Measurements from ENCODE around the gene RALGAPA2. TPM values are rescaled to one million over a fixed set of nuclear protein-coding genes. Genes with fewer than 3 reads are reported as not detected.

Gene RALGAPA2
- total RNA-seq, 1 donor from 2014 or later = 22.1 TPM

DNA sequence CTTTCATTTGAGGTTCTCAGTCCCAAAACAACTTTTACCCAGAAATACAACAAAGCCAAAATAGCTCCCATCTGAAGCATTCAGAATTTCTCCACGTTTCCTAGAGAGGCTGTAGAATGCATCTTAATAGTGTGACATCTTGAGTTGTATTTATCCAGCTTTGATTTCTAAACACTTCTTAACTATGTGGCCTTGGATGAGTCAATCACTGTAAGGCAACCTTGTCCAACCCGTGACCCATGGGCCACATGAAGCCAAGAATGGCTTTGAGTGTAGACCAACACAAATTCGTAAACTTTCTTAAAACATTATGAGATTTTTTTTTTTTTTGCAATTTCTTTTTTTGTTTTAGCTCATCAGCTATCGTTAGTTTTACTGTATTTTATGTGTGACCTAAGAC, 108.1 kb downstream of the RALGAPA2 start:
- intact Hi-C loops (cut with micrococcal nuclease) = no loop called here
- Mint-ChIP-seq H3K4me3 (ENCODE audit: low read depth) (no peak overlapping the region), H3K9me3 (no peaks in the 10 kb centered on the region), H3K4me1 (ENCODE audit: low read depth) (peaks cover 8% of the 10 kb centered on the region), H3K27me3 (ENCODE audit: low read depth) (no peaks in the 10 kb centered on the region), H3K36me3 (ENCODE audit: low read depth) (peaks cover 4% of the 10 kb centered on the region), H3K27ac (no peak overlapping the region)
- no peak for DNase-seq (ENCODE audit: low spot score)

DNA sequence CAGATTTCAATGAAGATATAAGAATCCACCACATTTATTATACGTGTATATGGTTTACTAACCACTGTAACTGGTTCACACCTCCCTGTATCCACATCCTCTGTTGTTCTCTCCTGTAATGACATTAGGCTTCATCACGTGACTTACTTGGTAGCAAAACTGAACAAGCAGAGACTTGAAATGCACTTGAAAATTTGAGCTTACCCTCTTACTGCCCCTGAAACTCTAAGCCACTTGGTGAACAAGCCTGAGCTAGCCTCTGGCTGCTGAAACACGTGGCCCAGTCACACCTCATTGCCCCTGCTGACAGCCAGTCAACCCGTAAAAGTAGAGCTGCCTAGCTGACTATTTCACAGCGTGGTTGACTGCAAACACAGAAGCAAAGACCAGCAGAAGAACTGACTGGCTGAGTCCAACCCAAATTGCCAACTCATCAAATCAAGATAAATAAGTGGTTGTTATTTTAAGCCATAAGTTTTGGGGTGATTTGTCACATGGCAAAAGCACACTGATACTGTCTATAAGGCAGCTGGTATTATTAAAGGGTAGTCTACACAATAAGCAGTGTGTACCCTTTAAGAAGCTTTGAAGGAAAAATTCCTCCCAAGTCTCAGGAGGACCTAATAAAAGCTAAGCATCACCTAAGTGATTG, 109.0 kb downstream of the RALGAPA2 start:
- Mint-ChIP-seq H3K4me1 (ENCODE audit: low read depth) (peaks cover 7% of the 10 kb centered on the region), H3K27ac (peak overlapping the region; percentile 1), H3K9me3 (no peaks in the 10 kb centered on the region), H3K27me3 (ENCODE audit: low read depth) (no peaks in the 10 kb centered on the region), H3K36me3 (ENCODE audit: low read depth) (peaks cover 4% of the 10 kb centered on the region), H3K4me3 (ENCODE audit: low read depth) (no peak overlapping the region)
- intact Hi-C loops (cut with micrococcal nuclease) = no loop called here
- no peak for DNase-seq (ENCODE audit: low spot score)

DNA sequence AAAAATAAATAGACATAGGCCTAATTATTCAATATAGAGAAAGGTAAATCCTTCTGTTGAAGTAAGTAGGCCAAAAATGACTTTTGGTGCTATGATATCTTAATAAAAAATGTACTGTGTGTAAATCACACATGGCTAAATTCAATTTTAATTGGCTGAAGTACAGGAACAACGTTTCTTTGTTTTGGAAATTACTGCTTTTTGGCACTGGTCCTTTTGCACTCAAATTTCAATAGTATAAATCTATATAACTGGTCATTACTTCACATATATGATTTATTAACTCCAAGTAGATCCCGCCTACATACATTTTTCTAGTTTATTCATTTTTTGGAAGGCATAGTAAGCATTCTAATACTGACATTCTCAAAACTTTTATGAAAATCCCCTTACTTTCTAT, 114.5 kb downstream of the RALGAPA2 start:
- Mint-ChIP-seq H3K27me3 (ENCODE audit: low read depth) (no peaks in the 10 kb centered on the region), H3K4me3 (ENCODE audit: low read depth) (no peak overlapping the region), H3K4me1 (ENCODE audit: low read depth) (peaks cover 2% of the 10 kb centered on the region), H3K36me3 (ENCODE audit: low read depth) (peaks cover 6% of the 10 kb centered on the region), H3K9me3 (no peaks in the 10 kb centered on the region), H3K27ac (no peak overlapping the region)
- no peak for DNase-seq (ENCODE audit: low spot score)
- intact Hi-C loops (cut with micrococcal nuclease) = no loop called here

DNA sequence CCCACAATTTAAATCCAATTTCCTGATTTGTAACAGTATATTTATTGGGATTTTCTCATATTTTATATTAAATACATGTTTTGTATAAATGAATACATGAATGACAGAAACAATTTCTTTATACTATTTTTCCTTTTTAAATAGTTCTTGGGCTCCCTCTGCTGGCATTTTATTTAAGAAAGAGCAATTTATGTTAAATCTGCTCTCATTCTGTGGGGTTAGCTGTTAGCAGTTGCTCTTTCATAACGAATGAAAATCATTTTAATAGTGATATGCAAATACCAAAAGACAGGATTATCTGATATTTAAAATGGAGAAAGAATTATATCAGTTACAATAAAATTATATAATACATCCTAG, 118.3 kb downstream of the RALGAPA2 start:
- H3K9me3 Mint-ChIP-seq = no peaks in the 10 kb centered on the region
- DNase-seq (ENCODE audit: low spot score) = no peak
- no peak overlapping the region for H3K4me3 Mint-ChIP-seq (ENCODE audit: low read depth)
- intact Hi-C loops (cut with micrococcal nuclease) = loop anchor here (5.0 kb wide), 1 partner anchor 232 kb away; no protein-coding TSS in a partner anchor
- H3K27ac Mint-ChIP-seq = no peak overlapping the region
- peaks cover 2% of the 10 kb centered on the region for H3K4me1 Mint-ChIP-seq (ENCODE audit: low read depth)
- peaks cover 13% of the 10 kb centered on the region for H3K36me3 Mint-ChIP-seq (ENCODE audit: low read depth)
- H3K27me3 Mint-ChIP-seq (ENCODE audit: low read depth) = no peaks in the 10 kb centered on the region

DNA sequence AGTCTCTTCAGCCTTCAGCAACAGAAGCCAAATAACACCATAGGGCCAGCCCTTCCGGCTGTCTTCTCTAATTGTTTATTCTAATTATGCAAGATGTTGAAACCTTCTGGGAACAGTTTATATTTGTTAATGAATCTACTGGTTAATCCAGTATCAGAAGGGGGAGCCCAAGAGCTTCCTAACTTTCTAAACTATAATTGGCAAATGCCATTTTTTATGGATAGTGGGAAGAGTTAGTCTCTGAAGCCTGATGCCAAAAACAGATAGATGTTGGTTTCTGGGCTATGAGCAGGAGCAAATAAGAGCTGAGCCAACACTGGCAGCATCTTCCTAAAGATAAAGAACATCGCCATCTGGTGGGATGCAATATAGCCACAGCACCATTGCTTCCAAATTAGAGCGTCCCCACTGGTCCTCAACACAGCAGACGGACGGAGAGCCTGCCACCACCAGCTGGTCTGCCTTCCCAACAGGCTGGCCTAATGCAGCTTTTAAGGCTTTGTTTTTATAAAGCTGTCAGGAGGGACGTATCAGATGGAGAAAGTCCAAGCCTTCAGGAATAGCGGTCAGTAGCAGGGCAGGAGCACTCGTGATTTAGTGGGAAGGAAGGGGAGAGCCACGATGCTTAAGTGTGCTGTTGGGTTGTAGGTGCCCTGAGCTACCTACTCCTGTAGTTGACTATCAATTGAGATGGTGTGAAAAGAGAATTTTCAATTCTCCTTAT, 118.8 kb downstream of the RALGAPA2 start:
- Mint-ChIP-seq H3K4me1 (ENCODE audit: low read depth) (peaks cover 2% of the 10 kb centered on the region), H3K27me3 (ENCODE audit: low read depth) (no peaks in the 10 kb centered on the region), H3K4me3 (ENCODE audit: low read depth) (no peak overlapping the region), H3K27ac (no peak overlapping the region), H3K9me3 (no peaks in the 10 kb centered on the region), H3K36me3 (ENCODE audit: low read depth) (peaks cover 13% of the 10 kb centered on the region)
- no peak for DNase-seq (ENCODE audit: low spot score)
- intact Hi-C loops (cut with micrococcal nuclease) = loop anchor here (1.0 to 5.0 kb wide), 2 partner anchors 231 to 510 kb away; no protein-coding TSS in a partner anchor

DNA sequence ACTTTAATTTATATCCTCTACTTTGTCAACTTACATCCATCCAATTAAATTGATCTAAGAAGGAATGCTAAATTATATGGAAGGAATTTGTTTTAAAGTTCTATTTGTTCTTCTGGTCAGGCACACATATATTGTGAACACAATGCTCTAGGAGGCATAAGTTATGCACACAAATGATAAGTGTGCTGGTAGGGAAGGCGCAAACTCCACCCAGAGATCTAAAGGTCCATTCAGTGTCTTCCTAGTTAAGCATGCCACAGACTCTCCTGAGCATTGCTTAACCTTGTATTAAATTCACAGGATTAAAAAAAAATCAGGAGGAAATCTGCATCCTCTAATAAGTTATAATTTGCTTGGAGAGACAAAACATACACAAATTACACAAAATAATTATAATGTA, 127.3 kb downstream of the RALGAPA2 start:
- no peaks in the 10 kb centered on the region for H3K27me3 Mint-ChIP-seq (ENCODE audit: low read depth)
- H3K4me3 Mint-ChIP-seq (ENCODE audit: low read depth) = no peak overlapping the region
- H3K9me3 Mint-ChIP-seq = no peaks in the 10 kb centered on the region
- no peak overlapping the region for H3K27ac Mint-ChIP-seq
- peaks cover 8% of the 10 kb centered on the region for H3K4me1 Mint-ChIP-seq (ENCODE audit: low read depth)
- DNase-seq (ENCODE audit: low spot score) = no peak
- intact Hi-C loops (cut with micrococcal nuclease) = loop anchor here (10.0 kb wide), 1 partner anchor 400 kb away; no protein-coding TSS in a partner anchor
- H3K36me3 Mint-ChIP-seq (ENCODE audit: low read depth) = peaks cover 40% of the 10 kb centered on the region

DNA sequence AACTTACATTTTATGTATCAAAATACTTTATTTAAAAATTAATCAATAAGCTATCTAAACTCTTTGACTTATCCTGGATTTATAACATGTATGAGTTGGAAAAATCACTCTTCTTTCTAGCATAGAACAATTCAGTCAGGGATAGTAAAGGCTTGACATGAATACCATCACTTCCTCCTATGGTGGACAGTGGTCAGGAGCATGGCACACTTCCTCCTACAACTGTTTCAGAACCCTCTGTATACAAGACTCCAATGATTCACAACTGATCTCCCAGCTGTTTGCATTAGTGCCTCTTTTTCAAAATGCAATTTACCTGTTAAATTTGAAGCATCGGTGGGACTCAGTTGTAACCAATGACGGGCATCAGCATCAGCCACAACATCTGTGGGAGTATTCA, 129.7 kb downstream of the RALGAPA2 start:
- Mint-ChIP-seq H3K27ac (no peak overlapping the region), H3K4me1 (ENCODE audit: low read depth) (peaks cover 16% of the 10 kb centered on the region), H3K27me3 (ENCODE audit: low read depth) (no peaks in the 10 kb centered on the region), H3K9me3 (no peaks in the 10 kb centered on the region), H3K36me3 (ENCODE audit: low read depth) (peaks cover 37% of the 10 kb centered on the region), H3K4me3 (ENCODE audit: low read depth) (no peak overlapping the region)
- intact Hi-C loops (cut with micrococcal nuclease) = loop anchor here (10.0 kb wide), 1 partner anchor 398 kb away; no protein-coding TSS in a partner anchor
- no peak for DNase-seq (ENCODE audit: low spot score)

- no peaks in the 10 kb centered on the region for H3K27me3 Mint-ChIP-seq (ENCODE audit: low read depth)
- H3K36me3 Mint-ChIP-seq (ENCODE audit: low read depth) = peaks cover 27% of the 10 kb centered on the region
- DNase-seq (ENCODE audit: low spot score) = no peak
- no peaks in the 10 kb centered on the region for H3K9me3 Mint-ChIP-seq
- no peak overlapping the region for H3K4me3 Mint-ChIP-seq (ENCODE audit: low read depth)
- no peak overlapping the region for H3K27ac Mint-ChIP-seq
- H3K4me1 Mint-ChIP-seq (ENCODE audit: low read depth) = peaks cover 12% of the 10 kb centered on the region
- intact Hi-C loops (cut with micrococcal nuclease) = loop anchor here (10.0 kb wide), 1 partner anchor 395 kb away; no protein-coding TSS in a partner anchor
Observed at GRCh38 chr20:20580139-20580538, 132.3 kb downstream of the RALGAPA2 start.

- Mint-ChIP-seq H3K36me3 (ENCODE audit: low read depth) (peaks cover 25% of the 10 kb centered on the region), H3K9me3 (no peaks in the 10 kb centered on the region), H3K27ac (no peak overlapping the region), H3K27me3 (ENCODE audit: low read depth) (no peaks in the 10 kb centered on the region), H3K4me1 (ENCODE audit: low read depth) (peaks cover 12% of the 10 kb centered on the region), H3K4me3 (ENCODE audit: low read depth) (no peak overlapping the region)
- intact Hi-C loops (cut with micrococcal nuclease) = no loop called here
- DNase-seq (ENCODE audit: low spot score) = no peak
Observed at GRCh38 chr20:20578838-20579237, 133.6 kb downstream of the RALGAPA2 start.

- Mint-ChIP-seq H3K36me3 (ENCODE audit: low read depth) (peaks cover 11% of the 10 kb centered on the region), H3K27ac (no peak overlapping the region), H3K27me3 (ENCODE audit: low read depth) (no peaks in the 10 kb centered on the region)
Observed at GRCh38 chr20:20573797-20574196, 138.6 kb downstream of the RALGAPA2 start.

GRCh38 chr20:20571068-20571780, 141.2 kb downstream of the RALGAPA2 start:
- no peak for DNase-seq (ENCODE audit: low spot score)
- no peak overlapping the region for H3K27ac Mint-ChIP-seq
- no peaks in the 10 kb centered on the region for H3K27me3 Mint-ChIP-seq (ENCODE audit: low read depth)
- H3K4me1 Mint-ChIP-seq (ENCODE audit: low read depth) = peaks cover 2% of the 10 kb centered on the region
- peaks cover 6% of the 10 kb centered on the region for H3K36me3 Mint-ChIP-seq (ENCODE audit: low read depth)
- no peak overlapping the region for H3K4me3 Mint-ChIP-seq (ENCODE audit: low read depth)
- no peaks in the 10 kb centered on the region for H3K9me3 Mint-ChIP-seq
- intact Hi-C loops (cut with micrococcal nuclease) = no loop called here

More at GRCh38 chr20:20573797-20574196, 138.6 kb downstream of the RALGAPA2 start:
- no peak for DNase-seq (ENCODE audit: low spot score)
- Mint-ChIP-seq H3K9me3 (no peaks in the 10 kb centered on the region), H3K4me3 (ENCODE audit: low read depth) (no peak overlapping the region), H3K4me1 (ENCODE audit: low read depth) (no peaks in the 10 kb centered on the region)
- intact Hi-C loops (cut with micrococcal nuclease) = no loop called here

GRCh38 chr20:20568604-20569205, 143.7 kb downstream of the RALGAPA2 start:
- Mint-ChIP-seq H3K4me1 (ENCODE audit: low read depth) (peaks cover 7% of the 10 kb centered on the region), H3K27me3 (ENCODE audit: low read depth) (no peaks in the 10 kb centered on the region), H3K9me3 (no peaks in the 10 kb centered on the region), H3K4me3 (ENCODE audit: low read depth) (no peak overlapping the region), H3K27ac (no peak overlapping the region), H3K36me3 (ENCODE audit: low read depth) (peaks cover 3% of the 10 kb centered on the region)
- intact Hi-C loops (cut with micrococcal nuclease) = loop anchor here (1.0 to 2.0 kb wide), 2 partner anchors 208 to 484 kb away; no protein-coding TSS in a partner anchor
- DNase-seq (ENCODE audit: low spot score) = no peak
